ENCODE data around the gene HGD. TPM values are rescaled to one million over a fixed set of nuclear protein-coding genes. Genes with fewer than 3 reads are reported as not detected.
A peak's percentile ranks its signal among the peaks of the same experiment; 100 is the strongest.
"Not testable (repeated sequence)": the region's sequence is repeated elsewhere in the genome, so short reads cannot be mapped to it uniquely, and the experiment has no call there.

Gene HGD
- total RNA-seq, 2 experiments from 2014 or later = 0.19 TPM; not detected in 1

DNA sequence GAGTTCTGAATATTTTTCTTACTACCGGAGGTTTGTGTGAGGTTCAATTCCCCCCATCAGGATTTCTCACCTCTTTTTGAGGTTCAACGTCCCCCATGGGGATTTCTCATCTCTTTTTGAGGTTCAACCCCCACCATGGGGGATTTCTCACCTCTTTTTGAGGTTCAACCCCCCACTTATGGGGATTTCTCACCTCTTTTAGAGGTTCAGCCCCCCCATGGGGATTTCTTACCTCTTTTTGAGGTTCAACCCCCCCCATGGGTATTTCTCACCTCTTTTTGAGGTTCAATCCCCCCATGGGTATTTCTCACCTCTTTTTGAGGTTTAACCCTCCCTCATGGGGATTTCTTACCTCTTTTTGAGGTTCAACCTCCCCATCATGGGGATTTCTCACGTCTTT is 59.6 kb downstream of the HGD start:
- H2AFZ ChIP-seq (ENCODE audit: low read length) = no peak overlapping the region
- no peak for TF ChIP-seq EZH2phosphoT487 (IDR thresholded peaks at IDR 0.05; ENCODE audit: borderline replicate concordance, low read depth, low read length)
- TF ChIP-seq, protein P1, sequence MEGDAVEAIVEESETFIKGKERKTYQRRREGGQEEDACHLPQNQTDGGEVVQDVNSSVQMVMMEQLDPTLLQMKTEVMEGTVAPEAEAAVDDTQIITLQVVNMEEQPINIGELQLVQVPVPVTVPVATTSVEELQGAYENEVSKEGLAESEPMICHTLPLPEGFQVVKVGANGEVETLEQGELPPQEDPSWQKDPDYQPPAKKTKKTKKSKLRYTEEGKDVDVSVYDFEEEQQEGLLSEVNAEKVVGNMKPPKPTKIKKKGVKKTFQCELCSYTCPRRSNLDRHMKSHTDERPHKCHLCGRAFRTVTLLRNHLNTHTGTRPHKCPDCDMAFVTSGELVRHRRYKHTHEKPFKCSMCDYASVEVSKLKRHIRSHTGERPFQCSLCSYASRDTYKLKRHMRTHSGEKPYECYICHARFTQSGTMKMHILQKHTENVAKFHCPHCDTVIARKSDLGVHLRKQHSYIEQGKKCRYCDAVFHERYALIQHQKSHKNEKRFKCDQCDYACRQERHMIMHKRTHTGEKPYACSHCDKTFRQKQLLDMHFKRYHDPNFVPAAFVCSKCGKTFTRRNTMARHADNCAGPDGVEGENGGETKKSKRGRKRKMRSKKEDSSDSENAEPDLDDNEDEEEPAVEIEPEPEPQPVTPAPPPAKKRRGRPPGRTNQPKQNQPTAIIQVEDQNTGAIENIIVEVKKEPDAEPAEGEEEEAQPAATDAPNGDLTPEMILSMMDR (conservative IDR thresholded peaks at IDR 0.05; ENCODE audit: low read length) = no peak
- no peaks in the 10 kb centered on the region for H3K4me1 ChIP-seq (ENCODE audit: insufficient read depth, low read length, poor library complexity, severe bottlenecking)
- H3K9me3 ChIP-seq (ENCODE audit: low read length) = peaks cover 21% of the 10 kb centered on the region
- ChIA-PET POLR2A (interaction anchor here (0.6 kb wide), 1 partner anchor 919 kb away, joined by 3 read pairs; no protein-coding TSS in a partner anchor), CTCF (ENCODE audit: unreplicated experiment) (no interaction called here)
- no peak overlapping the region for H3K4me2 ChIP-seq (ENCODE audit: low read length)
- no peak overlapping the region for H3K27ac ChIP-seq (ENCODE audit: low read depth, low read length, poor library complexity, severe bottlenecking)
- H3K9me2 ChIP-seq (ENCODE audit: insufficient read depth, low read length) = no peaks in the 10 kb centered on the region
- H3K36me3 ChIP-seq (ENCODE audit: insufficient read depth, low read length) = no peaks in the 10 kb centered on the region
- H3K4me3 ChIP-seq (ENCODE audit: low read depth, low read length, poor library complexity, severe bottlenecking) = no peak overlapping the region
- H3K79me2 ChIP-seq (ENCODE audit: insufficient read depth, low read depth, low read length) = no peaks in the 10 kb centered on the region
- DNase-seq (ENCODE audit: low spot score) = no peak
- BruUV-seq (replicated peaks) = no TSS peak
- no peaks in the 10 kb centered on the region for H4K20me1 ChIP-seq (ENCODE audit: insufficient read depth, low read length)
- intact Hi-C loops (cut with micrococcal nuclease; ENCODE audit: unreplicated experiment) = no loop called here

DNA sequence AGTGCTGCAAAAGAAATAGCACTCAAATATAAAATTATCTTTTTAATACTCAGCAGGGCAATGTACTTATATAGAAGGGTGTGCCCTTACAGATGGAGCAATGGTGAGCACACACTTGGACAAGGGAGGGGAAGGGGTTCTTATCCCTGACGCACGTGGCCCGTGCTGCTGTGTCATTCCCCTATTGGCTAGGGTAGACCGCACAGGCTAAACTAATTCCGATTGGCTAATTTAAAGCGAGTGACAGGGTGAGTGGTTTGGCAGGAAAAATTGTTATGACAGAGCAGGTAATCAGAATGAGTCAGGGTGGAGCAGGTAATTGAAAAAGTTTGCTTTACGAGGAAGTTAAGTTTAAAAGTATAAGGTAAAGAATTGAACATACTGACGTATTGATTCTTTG is 65.3 kb downstream of the HGD start:
- H3K9me2 ChIP-seq (ENCODE audit: insufficient read depth, low read length); H3K4me3 ChIP-seq (ENCODE audit: low read depth, low read length, poor library complexity, severe bottlenecking); H3K36me3 ChIP-seq (ENCODE audit: insufficient read depth, low read length); DNase-seq (ENCODE audit: low spot score); H2AFZ ChIP-seq (ENCODE audit: low read length); BruUV-seq (replicated peaks); H3K9me3 ChIP-seq (ENCODE audit: low read length); H3K4me2 ChIP-seq (ENCODE audit: low read length); H3K4me1 ChIP-seq (ENCODE audit: insufficient read depth, low read length, poor library complexity, severe bottlenecking); intact Hi-C loops (cut with micrococcal nuclease; ENCODE audit: unreplicated experiment); H4K20me1 ChIP-seq (ENCODE audit: insufficient read depth, low read length); CTCF ChIA-PET (ENCODE audit: unreplicated experiment); H3K79me2 ChIP-seq (ENCODE audit: insufficient read depth, low read depth, low read length); H3K27ac ChIP-seq (ENCODE audit: low read depth, low read length, poor library complexity, severe bottlenecking); POLR2A ChIA-PET: not testable (repeated sequence)

DNA sequence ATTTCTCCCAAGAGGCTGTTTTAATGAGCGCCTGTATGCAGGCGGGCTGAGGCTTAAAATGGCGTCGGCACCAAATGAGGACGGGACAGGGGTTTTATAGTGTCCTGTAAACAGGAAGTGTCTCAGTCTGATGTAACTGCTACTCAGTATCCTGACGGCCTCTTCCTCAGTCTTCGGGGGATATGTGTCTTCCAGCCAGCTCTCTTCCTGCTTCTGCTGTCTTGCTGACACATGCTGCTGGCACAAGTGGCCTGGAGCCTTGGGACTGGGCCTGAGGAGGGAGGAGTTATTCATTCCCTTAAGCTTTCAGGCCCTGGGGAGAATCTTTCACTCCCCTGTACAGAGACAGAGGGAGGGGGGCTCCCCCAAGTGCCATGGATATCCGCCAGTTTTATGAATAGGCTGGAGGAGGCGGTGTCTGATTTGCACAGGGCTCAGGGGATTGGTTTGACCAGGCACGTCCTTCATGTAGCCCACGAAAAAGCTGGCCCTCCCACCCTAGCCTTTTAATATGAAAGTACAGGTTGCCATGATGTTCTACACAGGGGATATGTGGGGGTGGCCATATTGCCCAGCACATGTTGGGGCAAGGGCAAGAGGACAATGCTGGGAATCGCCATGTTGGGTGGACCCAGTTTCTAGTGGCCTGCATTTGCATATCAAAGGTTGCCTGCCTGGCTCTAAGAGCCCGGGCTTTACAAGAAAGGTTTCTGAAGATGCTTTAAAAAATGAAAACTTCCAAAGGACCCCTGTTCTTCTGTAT is 66.0 kb downstream of the HGD start:
- CTCF ChIA-PET (ENCODE audit: unreplicated experiment) = no interaction called here

More for the DNA sequence above, 66.0 kb downstream of the HGD start:
- Histone ChIP-seq H2AFZ (ENCODE audit: low read length) (peak overlapping the region; percentile 70), H3K9me3 (ENCODE audit: low read length) (no peaks in the 10 kb centered on the region), H3K4me1 (ENCODE audit: insufficient read depth, low read length, poor library complexity, severe bottlenecking) (peaks cover 5% of the 10 kb centered on the region), H4K20me1 (ENCODE audit: insufficient read depth, low read length) (no peaks in the 10 kb centered on the region), H3K36me3 (ENCODE audit: insufficient read depth, low read length) (no peaks in the 10 kb centered on the region), H3K79me2 (ENCODE audit: insufficient read depth, low read depth, low read length) (no peaks in the 10 kb centered on the region), H3K9me2 (ENCODE audit: insufficient read depth, low read length) (no peaks in the 10 kb centered on the region), H3K4me2 (ENCODE audit: low read length) (no peak overlapping the region), H3K27ac (ENCODE audit: low read depth, low read length, poor library complexity, severe bottlenecking) (no peak overlapping the region), H3K4me3 (ENCODE audit: low read depth, low read length, poor library complexity, severe bottlenecking) (no peak overlapping the region)
- POLR2A ChIA-PET = interaction anchor here (1.6 kb wide), 1 partner anchor 20 kb away, joined by 6 read pairs; the partner anchor contains the start of gene NDUFB4
- no TSS peak for BruUV-seq (replicated peaks)
- intact Hi-C loops (cut with micrococcal nuclease; ENCODE audit: unreplicated experiment) = no loop called here
- DNase-seq (ENCODE audit: low spot score) = no peak
- TF ChIP-seq EZH2phosphoT487 (IDR thresholded peaks at IDR 0.05; ENCODE audit: borderline replicate concordance, low read depth, low read length) = no peak
- TF ChIP-seq, protein P1 (conservative IDR thresholded peaks at IDR 0.05; ENCODE audit: low read length) = no peak
